Neural cell (in vitro differentiated cells): ENCODE measurements around the gene SLC43A1.

Source experiments
- EP300 ChIP-seq: fragments of 450-650 bp; conservative IDR thresholded peaks from 2 replicates; pipeline ENCODE4 v1.6.1; 2014; ENCODE audit warnings: antibody characterized with exemption, mild to moderate bottlenecking, moderate library complexity; ENCODE audit not compliant: poor library complexity, severe bottlenecking
- EZH2 ChIP-seq: fragments of 200-600, 300-800 bp; shearing (Covaris generic), sonication (generic); IDR thresholded peaks from 2 replicates; pipeline ENCODE4 v1.6.1; 2014; ENCODE audit warnings: antibody characterized with exemption, low read length, borderline replicate concordance, mild to moderate bottlenecking; ENCODE audit not compliant: insufficient read depth, poor library complexity, severe bottlenecking
- REST ChIP-seq: IDR thresholded peaks from 2 replicates; pipeline ENCODE4 v1.6.1; 2012; ENCODE audit warnings: borderline replicate concordance
- SMC3 ChIP-seq: fragments of 450-650 bp; conservative IDR thresholded peaks from 2 replicates; pipeline ENCODE4 v1.6.1; 2014; ENCODE audit warnings: antibody characterized with exemption, mild to moderate bottlenecking, moderate library complexity; ENCODE audit not compliant: poor library complexity
- TF ChIP-seq, protein P1 (sequence below): fragments of 450-650 bp; IDR thresholded peaks from 2 replicates; pipeline ENCODE4 v1.5.1; 2014; ENCODE audit warnings: antibody characterized with exemption, mild to moderate bottlenecking, moderate library complexity; ENCODE audit not compliant: poor library complexity, severe bottlenecking

DNA sequence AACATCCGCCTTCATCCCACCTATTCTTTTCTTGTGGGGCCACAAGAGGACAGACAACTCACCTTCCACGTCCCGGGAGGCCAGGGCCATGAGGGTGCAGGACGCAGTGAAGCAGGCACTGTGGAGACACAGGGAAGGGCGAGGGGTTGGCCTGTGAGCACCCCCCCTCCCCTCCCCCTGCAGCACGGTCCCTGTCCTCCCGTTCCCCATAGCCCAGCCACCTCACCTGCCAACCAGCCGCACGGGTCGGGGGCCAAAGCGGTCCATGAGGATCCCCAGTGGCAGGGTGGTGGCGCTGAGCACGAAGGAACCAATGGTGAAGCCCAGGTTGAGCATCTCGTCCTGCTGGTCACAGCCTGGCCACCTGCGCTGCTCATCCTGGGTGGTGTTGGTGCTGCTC lies 14.6 kb downstream of the SLC43A1 start:
- TF ChIP-seq, protein P1, sequence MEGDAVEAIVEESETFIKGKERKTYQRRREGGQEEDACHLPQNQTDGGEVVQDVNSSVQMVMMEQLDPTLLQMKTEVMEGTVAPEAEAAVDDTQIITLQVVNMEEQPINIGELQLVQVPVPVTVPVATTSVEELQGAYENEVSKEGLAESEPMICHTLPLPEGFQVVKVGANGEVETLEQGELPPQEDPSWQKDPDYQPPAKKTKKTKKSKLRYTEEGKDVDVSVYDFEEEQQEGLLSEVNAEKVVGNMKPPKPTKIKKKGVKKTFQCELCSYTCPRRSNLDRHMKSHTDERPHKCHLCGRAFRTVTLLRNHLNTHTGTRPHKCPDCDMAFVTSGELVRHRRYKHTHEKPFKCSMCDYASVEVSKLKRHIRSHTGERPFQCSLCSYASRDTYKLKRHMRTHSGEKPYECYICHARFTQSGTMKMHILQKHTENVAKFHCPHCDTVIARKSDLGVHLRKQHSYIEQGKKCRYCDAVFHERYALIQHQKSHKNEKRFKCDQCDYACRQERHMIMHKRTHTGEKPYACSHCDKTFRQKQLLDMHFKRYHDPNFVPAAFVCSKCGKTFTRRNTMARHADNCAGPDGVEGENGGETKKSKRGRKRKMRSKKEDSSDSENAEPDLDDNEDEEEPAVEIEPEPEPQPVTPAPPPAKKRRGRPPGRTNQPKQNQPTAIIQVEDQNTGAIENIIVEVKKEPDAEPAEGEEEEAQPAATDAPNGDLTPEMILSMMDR: no peak
- TF ChIP-seq SMC3 (no peak), EP300 (no peak), REST (no peak), EZH2 (no peak)
